ENCODE measurements around the gene KLC3.

The KLC3 gene

GRCh38 chr19:45336696-45337251 is 3.8 kb upstream of the KLC3 start:
- TF ChIP-seq TAF1 (IDR thresholded peaks at IDR 0.05; ENCODE audit: borderline replicate concordance, insufficient read depth, low read length) (no peak), FOXP2 (optimal IDR thresholded peaks at IDR 0.05; ENCODE audit: borderline replicate concordance, extremely low read depth, extremely low read length, insufficient read depth) (no peak), SIN3A (IDR thresholded peaks at IDR 0.05; ENCODE audit: borderline replicate concordance, insufficient read depth, low read length) (no peak), POLR2AphosphoS5 (IDR thresholded peaks at IDR 0.05; ENCODE audit: low read depth, low read length) (no peak)
- TF ChIP-seq, protein P1, sequence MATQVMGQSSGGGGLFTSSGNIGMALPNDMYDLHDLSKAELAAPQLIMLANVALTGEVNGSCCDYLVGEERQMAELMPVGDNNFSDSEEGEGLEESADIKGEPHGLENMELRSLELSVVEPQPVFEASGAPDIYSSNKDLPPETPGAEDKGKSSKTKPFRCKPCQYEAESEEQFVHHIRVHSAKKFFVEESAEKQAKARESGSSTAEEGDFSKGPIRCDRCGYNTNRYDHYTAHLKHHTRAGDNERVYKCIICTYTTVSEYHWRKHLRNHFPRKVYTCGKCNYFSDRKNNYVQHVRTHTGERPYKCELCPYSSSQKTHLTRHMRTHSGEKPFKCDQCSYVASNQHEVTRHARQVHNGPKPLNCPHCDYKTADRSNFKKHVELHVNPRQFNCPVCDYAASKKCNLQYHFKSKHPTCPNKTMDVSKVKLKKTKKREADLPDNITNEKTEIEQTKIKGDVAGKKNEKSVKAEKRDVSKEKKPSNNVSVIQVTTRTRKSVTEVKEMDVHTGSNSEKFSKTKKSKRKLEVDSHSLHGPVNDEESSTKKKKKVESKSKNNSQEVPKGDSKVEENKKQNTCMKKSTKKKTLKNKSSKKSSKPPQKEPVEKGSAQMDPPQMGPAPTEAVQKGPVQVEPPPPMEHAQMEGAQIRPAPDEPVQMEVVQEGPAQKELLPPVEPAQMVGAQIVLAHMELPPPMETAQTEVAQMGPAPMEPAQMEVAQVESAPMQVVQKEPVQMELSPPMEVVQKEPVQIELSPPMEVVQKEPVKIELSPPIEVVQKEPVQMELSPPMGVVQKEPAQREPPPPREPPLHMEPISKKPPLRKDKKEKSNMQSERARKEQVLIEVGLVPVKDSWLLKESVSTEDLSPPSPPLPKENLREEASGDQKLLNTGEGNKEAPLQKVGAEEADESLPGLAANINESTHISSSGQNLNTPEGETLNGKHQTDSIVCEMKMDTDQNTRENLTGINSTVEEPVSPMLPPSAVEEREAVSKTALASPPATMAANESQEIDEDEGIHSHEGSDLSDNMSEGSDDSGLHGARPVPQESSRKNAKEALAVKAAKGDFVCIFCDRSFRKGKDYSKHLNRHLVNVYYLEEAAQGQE (IDR thresholded peaks at IDR 0.05; ENCODE audit: insufficient read depth in 1 of 2, low read depth in 2 of 2, low read length in 2 of 2), result no peak

- TF ChIP-seq FOXP2 (optimal IDR thresholded peaks at IDR 0.05; ENCODE audit: borderline replicate concordance, extremely low read depth, extremely low read length, insufficient read depth), result no peak
These were observed 921 bp upstream of the KLC3 start for GRCh38 chr19:45339629-45340028.

DNA sequence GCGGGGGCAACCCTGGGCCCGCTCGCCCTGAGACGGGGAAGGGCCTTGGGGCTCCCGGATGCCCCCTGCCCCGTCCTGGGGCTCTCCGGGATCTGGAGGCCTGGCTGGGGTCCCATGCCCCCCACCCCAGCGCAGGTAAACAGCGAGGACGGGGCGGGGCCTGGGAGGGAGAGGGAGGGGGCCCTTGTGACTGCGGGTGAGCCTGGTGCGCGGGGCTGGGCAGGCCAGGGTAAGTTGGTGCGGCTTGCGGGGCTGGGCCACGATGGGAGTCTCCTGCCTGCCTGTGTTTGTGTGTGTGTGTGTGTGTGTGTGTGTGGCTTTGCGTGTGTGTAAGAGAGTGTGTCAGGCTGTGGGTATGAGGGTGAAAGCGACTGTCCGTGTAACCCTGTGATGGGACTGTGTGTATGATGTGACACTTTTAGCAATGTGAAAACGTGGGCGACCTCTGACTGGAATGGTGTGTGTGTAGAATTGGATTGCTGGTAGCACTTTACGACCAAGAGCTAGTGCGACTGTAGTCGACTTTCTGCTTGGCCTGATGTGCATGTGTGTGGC is 426 bp downstream of the KLC3 start:
- TF ChIP-seq, protein P1 (IDR thresholded peaks at IDR 0.05; ENCODE audit: insufficient read depth in 1 of 2, low read depth in 2 of 2, low read length in 2 of 2), result no peak
- TF ChIP-seq TAF1 (IDR thresholded peaks at IDR 0.05; ENCODE audit: borderline replicate concordance, insufficient read depth, low read length), result no peak
- TF ChIP-seq FOXP2 (optimal IDR thresholded peaks at IDR 0.05; ENCODE audit: borderline replicate concordance, extremely low read depth, extremely low read length, insufficient read depth), result no peak
- no peak for TF ChIP-seq POLR2AphosphoS5 (IDR thresholded peaks at IDR 0.05; ENCODE audit: low read depth, low read length)
- TF ChIP-seq SIN3A (IDR thresholded peaks at IDR 0.05; ENCODE audit: borderline replicate concordance, insufficient read depth, low read length), result no peak

DNA sequence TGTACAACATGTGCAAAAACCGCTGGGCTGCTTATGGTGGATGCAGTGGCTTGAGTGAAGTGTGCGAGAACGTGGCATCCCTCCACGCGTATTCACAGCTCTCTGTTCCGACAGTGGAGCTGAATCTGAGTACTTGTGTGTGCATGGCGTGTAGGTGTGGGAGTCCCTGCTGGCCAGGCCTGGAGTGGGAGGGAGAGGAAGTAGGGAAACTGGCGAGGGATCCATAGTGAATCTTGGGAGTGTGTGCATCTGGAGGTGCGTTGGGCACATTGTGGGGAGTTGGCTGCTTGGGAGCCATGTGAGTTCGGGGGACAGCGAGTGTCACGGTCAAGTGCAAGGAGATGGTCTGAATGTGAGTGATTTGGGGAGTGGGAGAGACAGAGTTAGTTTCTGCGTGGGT is 2.4 kb downstream of the KLC3 start:
- TF ChIP-seq POLR2AphosphoS5 (IDR thresholded peaks at IDR 0.05; ENCODE audit: low read depth, low read length), result no peak
- TF ChIP-seq FOXP2 (optimal IDR thresholded peaks at IDR 0.05; ENCODE audit: borderline replicate concordance, extremely low read depth, extremely low read length, insufficient read depth), result no peak
- TF ChIP-seq TAF1 (IDR thresholded peaks at IDR 0.05; ENCODE audit: borderline replicate concordance, insufficient read depth, low read length), result no peak
- TF ChIP-seq, protein P1 (IDR thresholded peaks at IDR 0.05; ENCODE audit: insufficient read depth in 1 of 2, low read depth in 2 of 2, low read length in 2 of 2), result no peak
- no peak for TF ChIP-seq SIN3A (IDR thresholded peaks at IDR 0.05; ENCODE audit: borderline replicate concordance, insufficient read depth, low read length)

DNA sequence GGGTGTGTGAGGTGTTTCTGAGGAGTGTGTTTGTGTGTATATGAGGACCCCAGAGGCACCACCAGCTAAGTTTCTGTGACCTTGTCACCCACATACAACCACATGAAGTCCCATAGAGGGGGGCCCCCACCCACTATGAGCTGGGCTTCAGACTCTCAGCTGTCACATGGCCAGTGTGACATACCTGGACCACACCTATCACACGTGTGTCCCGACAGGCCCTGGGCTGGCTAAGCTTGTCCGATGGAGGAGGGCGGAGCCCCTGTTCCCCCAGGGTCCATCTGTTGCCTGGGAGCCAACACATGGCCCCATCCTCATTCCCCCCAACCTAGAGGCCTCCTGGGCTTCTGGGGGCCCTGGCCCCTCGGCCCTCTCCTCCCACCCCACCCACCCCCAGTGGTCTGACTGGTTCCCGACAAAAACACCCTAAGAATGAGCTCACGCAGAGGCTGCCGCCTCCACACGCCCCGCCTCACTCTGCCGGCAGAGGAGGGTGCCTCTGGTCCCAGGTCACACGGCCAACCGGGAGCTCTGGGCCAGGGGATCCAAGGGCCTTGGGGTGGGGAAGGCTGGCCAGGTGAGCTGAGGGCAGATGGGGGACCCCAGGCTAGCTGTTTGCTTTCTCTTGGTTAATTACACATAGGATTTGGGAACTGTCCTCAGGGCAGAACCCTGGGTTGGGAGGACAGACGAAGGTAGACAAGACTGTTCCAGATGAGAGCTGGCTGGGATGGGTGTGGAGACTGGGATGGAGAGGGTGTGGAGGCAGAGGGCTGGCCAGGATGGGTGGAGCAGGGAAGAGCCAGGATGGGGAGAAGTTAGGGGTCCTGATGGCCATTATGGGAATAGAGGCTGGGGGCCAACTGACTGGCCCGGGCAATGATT is 4.3 kb downstream of the KLC3 start:
- TF ChIP-seq TAF1 (IDR thresholded peaks at IDR 0.05; ENCODE audit: borderline replicate concordance, insufficient read depth, low read length), result no peak
- TF ChIP-seq SIN3A (IDR thresholded peaks at IDR 0.05; ENCODE audit: borderline replicate concordance, insufficient read depth, low read length), result no peak
- TF ChIP-seq FOXP2 (optimal IDR thresholded peaks at IDR 0.05; ENCODE audit: borderline replicate concordance, extremely low read depth, extremely low read length, insufficient read depth), result no peak
- TF ChIP-seq, protein P1 (IDR thresholded peaks at IDR 0.05; ENCODE audit: insufficient read depth in 1 of 2, low read depth in 2 of 2, low read length in 2 of 2), result no peak
- TF ChIP-seq POLR2AphosphoS5 (IDR thresholded peaks at IDR 0.05; ENCODE audit: low read depth, low read length), result no peak

Measured in PFSK-1 (cell line).